ENCODE measurements around the gene KRIT1.
"Not testable (repeated sequence)": the region's sequence is repeated elsewhere in the genome, so short reads cannot be mapped to it uniquely, and the experiment has no call there.

The KRIT1 gene

GRCh38 chr7:92259062-92259461 lies 13.3 kb upstream of the KRIT1 start:
- Histone ChIP-seq H3F3A (ENCODE audit: control insufficient read depth, insufficient read depth) (no peaks in the 10 kb centered on the region), H3K79me2 (ENCODE audit: control insufficient read depth, low read length) (peaks cover 85% of the 10 kb centered on the region), H3K4me2 (ENCODE audit: low read length) (no peak overlapping the region), H3K27ac (ENCODE audit: low read depth, low read length) (no peak overlapping the region), H3K36me3 (ENCODE audit: control insufficient read depth, low read length) (peaks cover 15% of the 10 kb centered on the region), H4K20me1 (ENCODE audit: control insufficient read depth, insufficient read depth, low read depth, low read length) (no peaks in the 10 kb centered on the region), H3K4me1 (ENCODE audit: control insufficient read depth, low read length) (peaks cover 4% of the 10 kb centered on the region), H3K27me3 (ENCODE audit: control insufficient read depth, low read length) (no peaks in the 10 kb centered on the region), H3K4me3 (ENCODE audit: low read length) (no peak overlapping the region), H3K9me2 (replicated peaks; ENCODE audit: control insufficient read depth, low read length) (no peaks in the 10 kb centered on the region), H3K9me3 (ENCODE audit: control insufficient read depth, insufficient read depth, low read length) (no peaks in the 10 kb centered on the region; the same call in 1 of the 2 replicates)
- TF ChIP-seq EZH2phosphoT487 (IDR thresholded peaks at IDR 0.05; ENCODE audit: borderline replicate concordance, low read length), result no peak
- no peak for TF ChIP-seq CTCF (IDR thresholded peaks at IDR 0.05; ENCODE audit: low read depth, low read length, poor library complexity, severe bottlenecking)

GRCh38 chr7:92255308-92255707 lies 9.6 kb upstream of the KRIT1 start:
- no peaks in the 10 kb centered on the region for H3K27me3 ChIP-seq (ENCODE audit: control insufficient read depth, low read length)
- H3F3A ChIP-seq (ENCODE audit: control insufficient read depth, insufficient read depth), result no peaks in the 10 kb centered on the region
- peaks cover 4% of the 10 kb centered on the region for H3K4me1 ChIP-seq (ENCODE audit: control insufficient read depth, low read length)
- H3K79me2 ChIP-seq (ENCODE audit: control insufficient read depth, low read length), result peaks cover 96% of the 10 kb centered on the region
- peaks cover 3% of the 10 kb centered on the region; the same call in 1 of the 2 replicates for H3K9me3 ChIP-seq (ENCODE audit: control insufficient read depth, insufficient read depth, low read length)
- H4K20me1 ChIP-seq (ENCODE audit: control insufficient read depth, insufficient read depth, low read depth, low read length), result no peaks in the 10 kb centered on the region
- no peak overlapping the region for H3K4me2 ChIP-seq (ENCODE audit: low read length)
- no peaks in the 10 kb centered on the region for H3K9me2 ChIP-seq (replicated peaks; ENCODE audit: control insufficient read depth, low read length)
- no peak for TF ChIP-seq CTCF (IDR thresholded peaks at IDR 0.05; ENCODE audit: low read depth, low read length, poor library complexity, severe bottlenecking)
- no peak for TF ChIP-seq EZH2phosphoT487 (IDR thresholded peaks at IDR 0.05; ENCODE audit: borderline replicate concordance, low read length)
- no peak overlapping the region for H3K27ac ChIP-seq (ENCODE audit: low read depth, low read length)
- H3K36me3 ChIP-seq (ENCODE audit: control insufficient read depth, low read length), result peaks cover 19% of the 10 kb centered on the region
- H3K4me3 ChIP-seq (ENCODE audit: low read length), result no peak overlapping the region

- Histone ChIP-seq H3K79me2 (ENCODE audit: control insufficient read depth, low read length) (peaks cover 94% of the 10 kb centered on the region), H3K36me3 (ENCODE audit: control insufficient read depth, low read length) (peaks cover 16% of the 10 kb centered on the region)
- not testable (repeated sequence) for H3K4me3 ChIP-seq (ENCODE audit: low read length); H4K20me1 ChIP-seq (ENCODE audit: control insufficient read depth, insufficient read depth, low read depth, low read length); H3K4me2 ChIP-seq (ENCODE audit: low read length); H3K4me1 ChIP-seq (ENCODE audit: control insufficient read depth, low read length); H3F3A ChIP-seq (ENCODE audit: control insufficient read depth, insufficient read depth); H3K9me2 ChIP-seq (replicated peaks; ENCODE audit: control insufficient read depth, low read length); H3K9me3 ChIP-seq (ENCODE audit: control insufficient read depth, insufficient read depth, low read length); H3K27ac ChIP-seq (ENCODE audit: low read depth, low read length); H3K27me3 ChIP-seq (ENCODE audit: control insufficient read depth, low read length)
Observed at GRCh38 chr7:92254800-92255199, 9.1 kb upstream of the KRIT1 start.

- H3K9me2 ChIP-seq (replicated peaks; ENCODE audit: control insufficient read depth, low read length), result no peaks in the 10 kb centered on the region
- H3K9me3 ChIP-seq (ENCODE audit: control insufficient read depth, insufficient read depth, low read length), result peaks cover 3% of the 10 kb centered on the region; the same call in 1 of the 2 replicates
- no peaks in the 10 kb centered on the region for H3K27me3 ChIP-seq (ENCODE audit: control insufficient read depth, low read length)
- 0 out of 2 replicates have a peak, but pooled peaks cover 1% of the 10 kb centered on the region for H4K20me1 ChIP-seq (ENCODE audit: control insufficient read depth, insufficient read depth, low read depth, low read length)
- no peak overlapping the region for H3K4me2 ChIP-seq (ENCODE audit: low read length)
- TF ChIP-seq CTCF (IDR thresholded peaks at IDR 0.05; ENCODE audit: low read depth, low read length, poor library complexity, severe bottlenecking) (no peak), EZH2phosphoT487 (IDR thresholded peaks at IDR 0.05; ENCODE audit: borderline replicate concordance, low read length) (no peak)
- H3K4me3 ChIP-seq (ENCODE audit: low read length), result no peak overlapping the region
- H3K79me2 ChIP-seq (ENCODE audit: control insufficient read depth, low read length), result peaks cover 95% of the 10 kb centered on the region
- peaks cover 3% of the 10 kb centered on the region for H3K4me1 ChIP-seq (ENCODE audit: control insufficient read depth, low read length)
- H3K36me3 ChIP-seq (ENCODE audit: control insufficient read depth, low read length), result peaks cover 16% of the 10 kb centered on the region
- H3K27ac ChIP-seq (ENCODE audit: low read depth, low read length), result no peak overlapping the region
- no peaks in the 10 kb centered on the region for H3F3A ChIP-seq (ENCODE audit: control insufficient read depth, insufficient read depth)
Observed at GRCh38 chr7:92253251-92253650, 7.5 kb upstream of the KRIT1 start.
